ENCODE data around the gene BCL3.

BCL3 gene

DNA sequence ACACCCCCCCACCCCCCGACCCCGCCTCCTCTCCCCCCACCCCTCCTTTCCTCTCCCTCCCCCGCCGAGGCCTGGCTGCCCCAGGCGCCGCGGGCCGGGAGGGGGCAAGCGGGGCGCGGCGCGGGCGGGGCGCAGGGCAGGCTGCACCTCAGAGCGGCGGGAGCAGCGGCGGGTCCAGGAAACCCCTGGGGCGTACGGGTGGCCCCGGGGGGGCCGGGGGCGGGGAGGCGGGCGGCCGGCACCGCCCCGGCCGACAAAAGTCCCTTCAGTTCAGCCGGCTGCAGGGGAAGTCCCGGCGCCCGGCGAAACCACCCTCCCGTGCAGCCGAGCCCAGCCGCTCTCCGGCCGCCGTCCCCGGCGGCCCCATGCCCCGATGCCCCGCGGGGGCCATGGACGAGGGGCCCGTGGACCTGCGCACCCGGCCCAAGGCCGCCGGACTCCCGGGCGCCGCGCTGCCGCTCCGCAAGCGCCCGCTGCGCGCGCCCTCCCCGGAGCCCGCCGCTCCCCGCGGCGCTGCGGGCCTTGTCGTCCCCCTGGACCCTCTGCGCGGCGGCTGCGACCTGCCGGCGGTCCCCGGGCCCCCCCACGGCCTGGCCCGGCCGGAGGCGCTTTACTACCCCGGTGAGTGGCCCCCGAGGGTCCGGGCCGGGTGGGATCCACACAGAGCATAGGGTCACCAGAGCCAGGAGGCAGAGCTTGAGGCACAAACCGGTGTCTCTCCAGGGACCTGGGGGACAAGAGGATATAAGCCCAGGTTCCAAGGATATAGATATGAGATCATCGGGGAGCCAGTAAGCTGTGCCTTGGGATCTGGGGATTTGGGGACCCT lies at the start of gene BCL3:
TSS of gene BCL3 (plus strand) at position 283 of the 829 bp plus-strand sequence. CDS start at position 366, 83 bp downstream.
- H3K4me3 ChIP-seq (ENCODE audit: low read depth, low read length): peak within 1 kb of the TSS; percentile 79
- TF ChIP-seq, protein P1, sequence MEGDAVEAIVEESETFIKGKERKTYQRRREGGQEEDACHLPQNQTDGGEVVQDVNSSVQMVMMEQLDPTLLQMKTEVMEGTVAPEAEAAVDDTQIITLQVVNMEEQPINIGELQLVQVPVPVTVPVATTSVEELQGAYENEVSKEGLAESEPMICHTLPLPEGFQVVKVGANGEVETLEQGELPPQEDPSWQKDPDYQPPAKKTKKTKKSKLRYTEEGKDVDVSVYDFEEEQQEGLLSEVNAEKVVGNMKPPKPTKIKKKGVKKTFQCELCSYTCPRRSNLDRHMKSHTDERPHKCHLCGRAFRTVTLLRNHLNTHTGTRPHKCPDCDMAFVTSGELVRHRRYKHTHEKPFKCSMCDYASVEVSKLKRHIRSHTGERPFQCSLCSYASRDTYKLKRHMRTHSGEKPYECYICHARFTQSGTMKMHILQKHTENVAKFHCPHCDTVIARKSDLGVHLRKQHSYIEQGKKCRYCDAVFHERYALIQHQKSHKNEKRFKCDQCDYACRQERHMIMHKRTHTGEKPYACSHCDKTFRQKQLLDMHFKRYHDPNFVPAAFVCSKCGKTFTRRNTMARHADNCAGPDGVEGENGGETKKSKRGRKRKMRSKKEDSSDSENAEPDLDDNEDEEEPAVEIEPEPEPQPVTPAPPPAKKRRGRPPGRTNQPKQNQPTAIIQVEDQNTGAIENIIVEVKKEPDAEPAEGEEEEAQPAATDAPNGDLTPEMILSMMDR (IDR thresholded peaks at IDR 0.05; ENCODE audit: low read depth, low read length, missing control alignments): no peak
- DNase-seq (ENCODE audit: low read depth): no peak

- H3K4me3 ChIP-seq (ENCODE audit: low read depth, low read length): no peak overlapping the region
- DNase-seq (ENCODE audit: low read depth): no peak
- TF ChIP-seq, protein P1 (IDR thresholded peaks at IDR 0.05; ENCODE audit: low read depth, low read length, missing control alignments): no peak
Measured at GRCh38 chr19:44700547-44700946, 48.0 kb upstream of the BCL3 start.

- TF ChIP-seq, protein P1 (IDR thresholded peaks at IDR 0.05; ENCODE audit: low read depth, low read length, missing control alignments): no peak
- no peak overlapping the region for H3K4me3 ChIP-seq (ENCODE audit: low read depth, low read length)
- DNase-seq (ENCODE audit: low read depth): no peak
Measured at GRCh38 chr19:44701228-44701627, 47.3 kb upstream of the BCL3 start.

GRCh38 chr19:44702551-44703176 lies 45.8 kb upstream of the BCL3 start:
- no peak overlapping the region for H3K4me3 ChIP-seq (ENCODE audit: low read depth, low read length)
- no peak for DNase-seq (ENCODE audit: low read depth)
- TF ChIP-seq, protein P1 (IDR thresholded peaks at IDR 0.05; ENCODE audit: low read depth, low read length, missing control alignments): no peak

DNA sequence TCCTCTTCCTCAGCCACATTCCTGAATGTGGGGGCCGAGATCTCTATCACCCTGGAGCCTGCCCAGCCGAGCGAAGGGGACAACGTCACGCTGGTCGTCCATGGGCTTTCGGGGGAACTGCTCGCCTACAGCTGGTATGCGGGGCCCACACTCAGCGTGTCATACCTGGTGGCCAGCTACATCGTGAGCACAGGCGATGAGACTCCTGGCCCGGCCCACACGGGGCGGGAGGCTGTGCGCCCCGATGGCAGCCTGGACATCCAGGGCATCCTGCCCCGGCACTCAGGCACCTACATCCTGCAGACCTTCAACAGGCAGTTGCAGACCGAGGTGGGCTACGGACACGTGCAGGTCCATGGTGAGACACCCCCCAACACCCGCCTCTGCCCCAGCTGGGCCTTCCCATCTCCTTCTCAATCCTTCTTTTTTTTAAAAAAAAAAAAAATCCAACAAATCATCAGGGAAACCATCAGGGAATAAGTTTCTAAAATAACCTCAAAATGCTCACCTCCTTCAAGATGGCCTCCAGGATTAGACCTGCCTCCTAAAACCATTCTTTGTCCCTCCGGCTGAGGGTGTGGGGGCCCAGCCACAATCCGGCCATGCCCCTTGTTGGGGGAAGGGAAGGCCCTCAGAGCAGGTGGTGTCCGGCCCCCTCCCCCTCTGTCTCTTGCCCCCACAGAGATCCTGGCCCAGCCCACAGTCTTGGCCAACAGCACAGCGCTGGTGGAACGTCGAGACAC lies 45.0 kb upstream of the BCL3 start:
- no peak for DNase-seq (ENCODE audit: low read depth)

DNA sequence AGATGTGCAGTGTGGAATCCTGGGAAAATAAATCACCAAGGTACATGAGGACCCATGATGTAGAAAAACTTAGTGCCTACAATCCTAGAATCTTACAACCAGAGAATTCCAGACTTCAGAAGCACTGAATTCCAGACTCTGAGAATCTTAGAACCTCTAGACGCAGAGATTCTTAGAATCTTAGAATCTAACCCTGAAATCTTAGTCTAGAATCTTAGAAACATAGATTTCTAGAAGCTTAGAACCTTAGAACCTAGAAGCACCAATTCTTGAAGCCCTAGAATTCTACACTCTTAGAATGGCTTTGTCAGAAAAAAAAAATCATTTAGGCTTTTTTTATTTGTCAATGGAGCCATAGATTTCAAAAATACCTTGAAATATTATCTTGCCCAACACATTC lies 43.5 kb upstream of the BCL3 start:
- DNase-seq (ENCODE audit: low read depth): no peak
- TF ChIP-seq, protein P1 (IDR thresholded peaks at IDR 0.05; ENCODE audit: low read depth, low read length, missing control alignments): no peak
- H3K4me3 ChIP-seq (ENCODE audit: low read depth, low read length): no peak overlapping the region

More for the DNA sequence above, 45.0 kb upstream of the BCL3 start:
- TF ChIP-seq, protein P1 (IDR thresholded peaks at IDR 0.05; ENCODE audit: low read depth, low read length, missing control alignments): no peak
- no peak overlapping the region for H3K4me3 ChIP-seq (ENCODE audit: low read depth, low read length)
